GM12875 (cell line): ENCODE results near the gene IL36A.

Source experiments
- H3K4me3 ChIP-seq: one replicate; pipeline ENCODE4 v1.5.1; 2011; ENCODE audit warnings: low read depth, low read length, control low read depth
- CTCF ChIP-seq: IDR thresholded peaks from 2 replicates; pipeline ENCODE4 v1.5.1; 2011; ENCODE audit warnings: low read depth, mild to moderate bottlenecking, control low read depth, inconsistent platforms, low read length, moderate library complexity, borderline replicate concordance; ENCODE audit not compliant: insufficient read depth

Gene IL36A

GRCh38 chr2:113014067-113014466 is 8.8 kb downstream of the IL36A start:
- TF ChIP-seq CTCF: no peak
- H3K4me3 ChIP-seq: no peak overlapping the region

GRCh38 chr2:113015042-113015441 is 9.8 kb downstream of the IL36A start:
- TF ChIP-seq CTCF: no peak

GRCh38 chr2:113015655-113016054 is 10.4 kb downstream of the IL36A start:
- H3K4me3 ChIP-seq: no peak overlapping the region
- no peak for TF ChIP-seq CTCF

More at GRCh38 chr2:113015042-113015441, 9.8 kb downstream of the IL36A start:
- no peak overlapping the region for H3K4me3 ChIP-seq

- no peak overlapping the region for H3K4me3 ChIP-seq
- no peak for TF ChIP-seq CTCF
These were observed 13.2 kb downstream of the IL36A start for GRCh38 chr2:113018509-113018908.

GRCh38 chr2:113021312-113021711 is 16.1 kb downstream of the IL36A start:
- no peak for TF ChIP-seq CTCF
- H3K4me3 ChIP-seq: no peak overlapping the region

GRCh38 chr2:113024764-113025163 is 19.5 kb downstream of the IL36A start:
- TF ChIP-seq CTCF: no peak
- no peak overlapping the region for H3K4me3 ChIP-seq

- no peak overlapping the region for H3K4me3 ChIP-seq
- TF ChIP-seq CTCF: no peak
These were observed 20.5 kb downstream of the IL36A start for GRCh38 chr2:113025737-113026136.
